T47D (cell line): ENCODE results near the gene ADCY5.

Experiments used
- DNase-seq, 2 experiments: peaks; one replicate each; pipeline versions ENCODE4 v3.0.0 to v3.0.0-alpha.2; 2011 to 2012; ENCODE audit warnings: low read depth in 1 of 2, low spot score in 1 of 2
- JUND ChIP-seq: IDR thresholded peaks from 2 replicates; pipeline ENCODE4 v1.6.1; 2012; ENCODE audit warnings: low read depth
- in situ Hi-C: cut with HindIII; loops from 2 replicates; pipeline ENCODE4 v1.10.0; 2016; ENCODE audit warnings: low sequenced_read_pairs, low pct_unique_long_range_greater_than_20kb

Gene ADCY5

GRCh38 chr3:123341871-123342630, 106.8 kb downstream of the ADCY5 start:
- peak in 1 of 2 experiments; percentile 12 for DNase-seq
- no peak for TF ChIP-seq JUND
- in situ Hi-C loops: no loop called here

GRCh38 chr3:123340336-123340735, 108.6 kb downstream of the ADCY5 start:
- in situ Hi-C loops: no loop called here
- no peak for TF ChIP-seq JUND
- DNase-seq: no peak

GRCh38 chr3:123339302-123339701, 109.6 kb downstream of the ADCY5 start:
- no peak for DNase-seq
- in situ Hi-C loops: no loop called here
- TF ChIP-seq JUND: no peak

GRCh38 chr3:123338620-123339061, 110.2 kb downstream of the ADCY5 start:
- TF ChIP-seq JUND: no peak
- DNase-seq: no peak
- in situ Hi-C loops: no loop called here

- in situ Hi-C loops: no loop called here
These were observed 110.8 kb downstream of the ADCY5 start for GRCh38 chr3:123337948-123338619.

GRCh38 chr3:123337226-123337625, 111.7 kb downstream of the ADCY5 start:
- in situ Hi-C loops: no loop called here
- TF ChIP-seq JUND: no peak
- DNase-seq: no peak

More at GRCh38 chr3:123337948-123338619, 110.8 kb downstream of the ADCY5 start:
- no peak for DNase-seq
- TF ChIP-seq JUND: no peak

GRCh38 chr3:123336441-123336851, 112.4 kb downstream of the ADCY5 start:
- in situ Hi-C loops: no loop called here
- no peak for DNase-seq
- TF ChIP-seq JUND: no peak

GRCh38 chr3:123336001-123336400, 112.9 kb downstream of the ADCY5 start:
- TF ChIP-seq JUND: no peak
- in situ Hi-C loops: no loop called here
- no peak for DNase-seq

- TF ChIP-seq JUND: no peak
- in situ Hi-C loops: no loop called here
- DNase-seq: no peak
These were observed 113.8 kb downstream of the ADCY5 start for GRCh38 chr3:123335007-123335670.

GRCh38 chr3:123334056-123334455, 114.8 kb downstream of the ADCY5 start:
- no peak for TF ChIP-seq JUND
- in situ Hi-C loops: no loop called here
- DNase-seq: no peak

GRCh38 chr3:123333401-123333800, 115.5 kb downstream of the ADCY5 start:
- in situ Hi-C loops: no loop called here
- TF ChIP-seq JUND: no peak
- DNase-seq: no peak

- no peak for DNase-seq
- no peak for TF ChIP-seq JUND
- in situ Hi-C loops: no loop called here
These were observed 116.7 kb downstream of the ADCY5 start for GRCh38 chr3:123332124-123332641.

- no peak for TF ChIP-seq JUND
- in situ Hi-C loops: no loop called here
These were observed 117.2 kb downstream of the ADCY5 start for GRCh38 chr3:123331651-123332050.

More at GRCh38 chr3:123331651-123332050, 117.2 kb downstream of the ADCY5 start:
- DNase-seq: no peak
